OCI-LY3 (cell line): ENCODE results near the gene OTUD3.

Source experiments
- H2AFZ ChIP-seq: fragments of 200-600, 300-600 bp; shearing (Covaris generic); 2 replicates; pipeline ENCODE4 v1.6.0; 2014; ENCODE audit warnings: antibody characterized with exemption, low read depth, low read length
- H3K27ac ChIP-seq: fragments of 200-600, 300-600 bp; sonication (generic); 2 replicates; pipeline ENCODE4 v1.5.1; 2014; ENCODE audit warnings: mild to moderate bottlenecking, low read length, moderate library complexity, mixed read lengths
- H3K27me3 ChIP-seq: fragments of 200-600, 300-600 bp; sonication (generic); 2 replicates; pipeline ENCODE4 v1.6.1; 2014; ENCODE audit warnings: low read depth, low read length, mixed read lengths
- H3K36me3 ChIP-seq: fragments of 200-600, 300-600 bp; sonication (generic); replicated peaks from 2 replicates; pipeline ENCODE3; 2014; ENCODE audit warnings: low read depth, low read length, mixed read lengths
- H3K4me1 ChIP-seq: fragments of 300-600, 200-600 bp; sonication (generic); 2 replicates; pipeline ENCODE4 v1.6.1; 2014; ENCODE audit warnings: low read length, mixed read lengths
- H3K4me2 ChIP-seq: fragments of 200-600, 300-600 bp; sonication (generic); 2 replicates; pipeline ENCODE4 v1.6.1; 2014; ENCODE audit warnings: low read length, mixed read lengths
- H3K4me3 ChIP-seq: fragments of 300-600, 200-600 bp; sonication (generic); 2 replicates; pipeline ENCODE4 v1.5.1; 2014; ENCODE audit warnings: antibody characterized with exemption, mild to moderate bottlenecking, low read length, moderate library complexity
- H3K79me2 ChIP-seq: fragments of 300-600, 200-600 bp; shearing (Covaris generic); 2 replicates; pipeline ENCODE4 v1.6.1; 2014; ENCODE audit warnings: mild to moderate bottlenecking, low read length, mixed read lengths
- H3K9ac ChIP-seq: fragments of 300-600, 200-600 bp; shearing (Covaris generic); 2 replicates; pipeline ENCODE4 v1.6.0; 2014; ENCODE audit warnings: mild to moderate bottlenecking, low read length, moderate library complexity
- H3K9me3 ChIP-seq: fragments of 200-600, 300-600 bp; shearing (Covaris generic); 2 replicates; pipeline ENCODE4 v1.6.1; 2014; ENCODE audit warnings: low read length, mixed read lengths; ENCODE audit not compliant: insufficient read depth
- H4K20me1 ChIP-seq: fragments of 200-600, 300-600 bp; sonication (generic); 2 replicates; pipeline ENCODE4 v1.6.1; 2016; ENCODE audit warnings: low read length, mixed read lengths; ENCODE audit not compliant: insufficient read depth
- CTCF ChIP-seq: fragments of 200-600, 300-600 bp; sonication (generic); IDR thresholded peaks from 2 replicates; pipeline ENCODE4 v1.5.1; 2014; ENCODE audit warnings: antibody characterized with exemption, low read length, low read depth
- EZH2phosphoT487 ChIP-seq: fragments of 200-600 bp; shearing (Covaris generic); IDR thresholded peaks from 2 replicates; pipeline ENCODE4 v1.6.1; 2018; ENCODE audit warnings: antibody characterized with exemption, mixed run types, low read depth

Gene OTUD3

GRCh38 chr1:19869929-19870328 is 12.3 kb upstream of the OTUD3 start:
- no peak overlapping the region for H3K27ac ChIP-seq

GRCh38 chr1:19872190-19872589 is 10.0 kb upstream of the OTUD3 start:
- TF ChIP-seq EZH2phosphoT487 (no peak), CTCF (peak; percentile 24)
- H3K4me3 ChIP-seq, result no peak overlapping the region
- no peaks in the 10 kb centered on the region for H3K4me1 ChIP-seq
- no peaks in the 10 kb centered on the region for H3K27me3 ChIP-seq
- H3K27ac ChIP-seq, result no peak overlapping the region
- peak overlapping the region; percentile 61; the same call in 1 of the 2 replicates for H2AFZ ChIP-seq
- no peak overlapping the region for H3K9ac ChIP-seq
- H3K9me3 ChIP-seq, result no peaks in the 10 kb centered on the region
- peak overlapping the region; percentile 11; the same call in 1 of the 2 replicates for H3K4me2 ChIP-seq
- H4K20me1 ChIP-seq, result no peaks in the 10 kb centered on the region
- H3K36me3 ChIP-seq, result no peaks in the 10 kb centered on the region
- no peaks in the 10 kb centered on the region for H3K79me2 ChIP-seq

More at GRCh38 chr1:19869929-19870328, 12.3 kb upstream of the OTUD3 start:
- Histone ChIP-seq H3K79me2 (no peaks in the 10 kb centered on the region), H4K20me1 (no peaks in the 10 kb centered on the region), H3K27me3 (peaks cover 5% of the 10 kb centered on the region; the same call in 1 of the 2 replicates), H3K4me3 (no peak overlapping the region), H2AFZ (no peak overlapping the region), H3K9ac (no peak overlapping the region), H3K4me2 (no peak overlapping the region), H3K36me3 (no peaks in the 10 kb centered on the region), H3K9me3 (no peaks in the 10 kb centered on the region), H3K4me1 (no peaks in the 10 kb centered on the region)
- TF ChIP-seq EZH2phosphoT487 (no peak), CTCF (no peak)

- Histone ChIP-seq H3K9me3 (no peaks in the 10 kb centered on the region), H2AFZ (no peak overlapping the region), H3K4me1 (peaks cover 4% of the 10 kb centered on the region), H3K36me3 (no peaks in the 10 kb centered on the region), H3K4me3 (no peak overlapping the region), H3K79me2 (peaks cover under 1% of the 10 kb centered on the region; the same call in 1 of the 2 replicates), H3K9ac (no peak overlapping the region), H3K27ac (no peak overlapping the region), H3K27me3 (no peaks in the 10 kb centered on the region), H4K20me1 (no peaks in the 10 kb centered on the region), H3K4me2 (no peak overlapping the region)
- no peak for TF ChIP-seq EZH2phosphoT487
- TF ChIP-seq CTCF, result no peak
Measured at GRCh38 chr1:19877181-19877750, 4.9 kb upstream of the OTUD3 start.

- Histone ChIP-seq H2AFZ (no peak overlapping the region), H3K27ac (no peak overlapping the region), H3K9ac (no peak overlapping the region), H3K4me2 (no peak overlapping the region), H3K27me3 (no peaks in the 10 kb centered on the region), H3K4me1 (peaks cover 5% of the 10 kb centered on the region), H3K79me2 (peaks cover 8% of the 10 kb centered on the region), H4K20me1 (no peaks in the 10 kb centered on the region), H3K4me3 (no peak overlapping the region), H3K36me3 (no peaks in the 10 kb centered on the region), H3K9me3 (no peaks in the 10 kb centered on the region)
- TF ChIP-seq CTCF (no peak), EZH2phosphoT487 (no peak)
Measured at GRCh38 chr1:19877821-19878636, 4.2 kb upstream of the OTUD3 start.
